HG02571 (cell line): ENCODE measurements around the gene GBX1.

Experiments
- ATAC-seq: cut with Tn5 transposase; IDR thresholded peaks from one replicate; pipeline ENCODE4 v1.9.1; 2021; ENCODE audit warnings: mild to moderate bottlenecking, moderate library complexity; ENCODE audit not compliant: unreplicated experiment

The GBX1 gene

GRCh38 chr7:151129117-151129959 lies 38.2 kb downstream of the GBX1 start:
- no peak for ATAC-seq

DNA sequence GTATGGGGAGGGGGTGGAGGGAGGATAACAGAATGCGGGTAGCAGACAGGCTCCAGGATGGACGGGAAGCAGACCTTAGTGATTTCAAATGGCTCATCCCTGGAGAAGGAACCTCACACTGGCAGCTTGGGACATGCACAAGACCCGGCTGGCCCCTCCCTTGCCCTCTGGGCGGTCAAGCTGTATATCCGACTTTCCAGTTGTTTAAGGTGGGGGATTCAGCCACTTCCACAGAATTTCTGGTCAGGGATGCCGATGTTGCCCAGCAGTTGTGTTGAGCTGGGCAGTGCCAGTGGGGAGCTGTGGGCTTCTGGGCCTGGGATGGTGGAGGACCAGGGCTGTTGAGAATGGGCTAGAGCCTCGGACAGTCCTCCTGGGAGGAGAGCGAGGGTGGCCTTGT lies 38.8 kb downstream of the GBX1 start:
- ATAC-seq: no peak

- ATAC-seq: no peak
These were observed 39.4 kb downstream of the GBX1 start for GRCh38 chr7:151128144-151128543.

DNA sequence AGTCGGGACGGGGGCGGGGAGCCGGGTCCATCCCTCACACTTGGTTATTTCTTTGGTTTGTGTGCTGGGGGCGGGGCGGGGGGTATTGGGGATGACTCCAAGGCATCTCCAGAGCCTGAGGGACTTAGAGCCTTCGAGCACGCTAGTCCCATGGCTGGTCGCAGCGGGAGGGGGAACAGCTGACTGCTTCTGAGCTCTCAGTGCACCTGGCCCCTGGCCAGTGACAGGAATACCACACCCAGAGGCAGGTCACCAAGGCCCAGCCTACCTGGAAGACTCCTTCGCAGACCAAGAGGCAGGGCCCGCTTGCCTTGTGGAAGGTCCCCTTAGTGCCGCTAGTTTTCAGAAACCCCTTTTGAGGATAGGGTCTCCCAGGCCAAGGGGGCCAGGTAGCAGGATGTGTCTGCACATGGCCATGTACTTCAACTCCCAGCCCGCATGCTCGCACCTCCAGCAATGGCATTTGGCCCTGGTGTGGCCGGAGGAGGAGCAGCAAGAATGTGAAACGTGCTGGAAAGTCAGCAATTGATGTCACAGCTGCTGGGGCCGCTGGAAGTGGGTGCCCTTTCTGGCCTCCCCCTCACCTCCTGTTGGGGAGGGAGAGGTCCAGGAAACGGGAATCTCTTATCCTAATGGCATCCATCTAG lies 40.9 kb downstream of the GBX1 start:
- no peak for ATAC-seq

- ATAC-seq: no peak
These were observed 41.5 kb downstream of the GBX1 start for GRCh38 chr7:151125846-151126481.

- ATAC-seq: no peak
These were observed 42.0 kb downstream of the GBX1 start for GRCh38 chr7:151125470-151125845.

GRCh38 chr7:151124899-151125399 lies 42.5 kb downstream of the GBX1 start:
- no peak for ATAC-seq

DNA sequence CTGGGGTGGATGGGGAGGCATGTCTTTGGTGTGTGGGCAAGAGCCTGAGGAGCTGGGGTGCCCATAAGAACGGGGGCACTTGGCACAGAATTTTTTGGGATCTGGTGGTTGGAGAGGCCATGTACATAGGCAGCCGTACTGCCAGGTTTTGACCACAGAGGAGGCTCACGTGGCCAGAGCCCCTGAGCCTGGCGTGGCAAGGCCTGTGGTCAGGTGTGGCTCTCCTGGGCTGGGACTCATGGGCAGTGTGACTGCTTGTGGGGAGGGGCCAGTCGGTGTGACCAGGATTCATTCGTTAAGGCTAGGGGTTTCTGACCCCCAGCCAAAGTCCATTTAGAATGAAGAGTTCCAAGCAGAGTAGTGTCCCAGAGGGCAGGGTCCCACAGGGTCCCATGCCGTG lies 43.0 kb downstream of the GBX1 start:
- no peak for ATAC-seq

GRCh38 chr7:151123822-151124464 lies 43.6 kb downstream of the GBX1 start:
- peak; percentile 83 for ATAC-seq

DNA sequence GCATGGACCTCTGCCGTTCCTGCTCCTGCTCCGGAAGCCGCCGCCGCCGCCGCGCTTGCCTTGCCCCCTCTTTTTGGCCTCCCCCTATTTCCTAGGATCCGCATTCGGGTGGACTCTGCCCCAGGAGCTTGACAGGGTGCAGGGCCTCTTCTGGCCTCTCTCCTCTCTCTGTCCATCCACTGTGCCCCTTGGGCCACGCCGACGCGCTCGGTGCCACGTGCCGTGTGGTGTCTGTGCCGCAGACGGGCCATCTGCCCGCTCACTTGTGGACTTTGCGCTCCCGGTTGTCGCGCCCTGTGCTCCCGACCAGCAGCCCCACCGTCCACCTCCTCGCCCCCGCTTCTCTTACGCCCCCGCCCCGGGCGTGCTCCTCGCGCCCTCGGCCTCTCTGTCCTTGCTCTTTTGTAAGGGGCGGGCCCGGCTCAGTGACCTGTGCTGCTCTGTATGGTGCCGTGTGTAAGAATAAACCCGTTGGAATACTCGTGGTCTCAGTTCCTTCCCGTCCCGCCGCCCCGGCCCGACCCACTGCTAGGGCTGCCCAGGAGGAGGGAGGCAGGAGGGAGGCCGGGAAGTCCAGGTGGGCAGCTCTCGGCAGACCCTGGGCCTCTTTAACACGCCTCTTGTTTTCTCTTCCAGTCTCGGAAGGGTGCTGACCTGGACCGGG lies 44.2 kb downstream of the GBX1 start:
- no peak for ATAC-seq

- ATAC-seq: no peak
These were observed 44.7 kb downstream of the GBX1 start for GRCh38 chr7:151122796-151123157.

- no peak for ATAC-seq
These were observed 45.2 kb downstream of the GBX1 start for GRCh38 chr7:151122276-151122675.

DNA sequence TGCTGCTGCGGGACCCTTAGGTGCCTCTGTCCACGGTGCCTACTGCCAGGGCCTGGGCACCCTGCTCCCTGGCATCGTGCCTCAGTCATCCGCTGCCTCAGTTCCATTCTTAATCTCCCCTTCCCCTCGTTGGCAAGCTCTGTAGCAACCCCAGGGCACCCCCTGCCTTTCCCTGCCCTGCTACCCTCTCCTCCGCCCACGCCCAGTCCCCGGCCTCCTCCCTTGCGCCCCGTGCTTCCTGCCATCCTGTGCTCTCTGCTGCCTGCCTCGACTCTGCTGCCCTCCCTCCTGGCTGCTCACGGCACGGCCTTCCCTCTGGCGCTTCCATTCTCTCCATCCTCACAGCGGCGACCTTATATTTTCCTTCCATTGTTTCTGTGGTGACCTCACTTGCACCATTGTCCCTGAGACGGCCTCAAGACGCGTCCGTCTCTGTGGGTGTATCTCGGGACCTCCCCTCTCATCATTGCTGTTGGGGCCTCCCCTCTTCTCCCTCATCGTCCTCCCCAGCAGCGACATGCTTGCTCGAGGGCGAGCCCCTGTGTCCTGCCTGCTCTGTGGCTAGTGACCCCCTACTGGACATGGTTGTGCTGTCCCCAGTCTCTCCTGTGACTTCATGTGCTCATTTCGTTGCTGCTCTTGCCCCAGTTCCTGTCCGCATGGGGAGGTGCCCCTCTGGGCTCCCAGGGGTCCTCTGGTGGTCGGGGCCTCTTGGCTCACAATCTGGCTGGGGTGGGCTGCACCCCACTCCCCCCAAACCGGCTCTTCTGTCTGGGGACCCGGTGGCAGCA lies 45.9 kb downstream of the GBX1 start:
- ATAC-seq: no peak

GRCh38 chr7:151120896-151121295 lies 46.6 kb downstream of the GBX1 start:
- no peak for ATAC-seq

- no peak for ATAC-seq
These were observed 47.6 kb downstream of the GBX1 start for GRCh38 chr7:151119902-151120301.

DNA sequence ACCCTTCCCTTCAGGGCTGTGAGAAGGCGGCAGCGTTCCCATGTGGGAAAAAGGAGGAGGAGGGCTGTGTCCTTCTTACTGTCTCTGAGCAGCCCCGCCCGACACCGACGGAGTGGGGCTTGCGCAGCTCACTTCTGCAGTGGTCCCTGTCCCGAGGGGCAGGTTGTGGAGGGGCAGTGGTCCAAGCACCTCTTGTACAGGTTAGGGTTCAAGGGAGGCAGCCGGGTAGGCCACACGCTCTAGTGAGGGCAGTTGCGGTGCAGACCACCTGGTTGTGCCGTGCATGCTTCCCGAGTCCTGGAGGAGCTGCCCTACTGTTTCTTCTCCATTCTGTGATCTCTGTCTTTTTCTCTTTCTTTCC lies 48.5 kb downstream of the GBX1 start:
- no peak for ATAC-seq

DNA sequence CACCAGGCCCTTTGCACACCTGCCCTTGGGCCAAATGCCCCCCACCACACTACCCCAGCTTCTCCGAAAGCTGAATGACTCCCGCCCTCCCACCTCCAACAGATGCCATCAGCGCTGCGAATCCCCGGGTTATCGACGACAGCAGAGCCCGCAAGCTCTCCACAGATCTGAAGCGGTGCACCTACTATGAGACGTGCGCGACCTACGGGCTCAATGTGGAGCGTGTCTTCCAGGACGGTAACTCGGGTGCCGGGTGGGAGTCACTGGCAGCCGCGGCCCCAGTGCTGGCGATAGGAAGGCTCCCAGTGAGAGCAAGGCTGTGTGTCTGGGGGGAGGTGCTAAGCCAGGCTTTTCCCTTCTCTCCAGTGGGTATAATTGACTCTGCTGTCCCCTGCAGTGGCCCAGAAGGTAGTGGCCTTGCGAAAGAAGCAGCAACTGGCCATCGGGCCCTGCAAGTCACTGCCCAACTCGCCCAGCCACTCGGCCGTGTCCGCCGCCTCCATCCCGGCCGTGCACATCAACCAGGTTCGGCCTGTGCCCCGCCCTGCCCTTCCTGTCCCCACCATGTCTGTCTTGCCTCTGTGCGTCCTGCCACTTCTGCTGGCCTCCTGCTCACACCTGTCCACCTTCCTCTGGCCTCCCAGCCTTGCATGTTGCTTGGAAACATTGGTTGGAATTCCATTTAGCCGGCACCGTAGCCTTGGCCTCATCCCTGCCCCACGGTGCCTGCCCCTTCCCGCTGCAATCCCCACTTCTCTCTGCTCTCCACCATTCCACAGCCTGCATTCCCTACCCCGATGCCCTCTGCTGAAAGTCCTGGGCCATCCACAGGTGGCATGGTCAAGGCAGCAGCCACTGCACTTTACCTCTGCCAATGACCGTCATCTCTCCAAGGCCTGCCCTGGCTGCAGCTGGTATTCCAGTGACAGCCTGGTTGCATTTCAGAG lies 49.1 kb downstream of the GBX1 start:
- ATAC-seq: no peak

GRCh38 chr7:151117565-151117964 lies 49.9 kb downstream of the GBX1 start:
- ATAC-seq: no peak
